Right lobe of liver (tissue), 4 donors: Measurements from ENCODE around the gene ARHGAP4.

Experiments
- POLR2A ChIP-seq: fragments of 450-650 bp; IDR thresholded peaks from one replicate; pipeline ENCODE4 v1.6.1; 2017; ENCODE audit warnings: antibody characterized with exemption, mild to moderate bottlenecking
- TF ChIP-seq, protein P1 (sequence below), 4 donors: fragments of 200-600 bp in 3 of 4; fragments of 450-650 bp in 1 of 4; IDR thresholded peaks; one replicate each; pipeline versions ENCODE4 v1.5.1 to v1.8.0; 2016 to 2022; ENCODE audit warnings: antibody characterized with exemption in 4 of 4, mild to moderate bottlenecking in 2 of 4
- donor health status: DM: no; HTN: no; CAD: no.
- donor health status: DM: no; HTN: no; CAD: no.
- donor health status: DM: no; HTN: yes; CAD: no.

- TF ChIP-seq, protein P1, sequence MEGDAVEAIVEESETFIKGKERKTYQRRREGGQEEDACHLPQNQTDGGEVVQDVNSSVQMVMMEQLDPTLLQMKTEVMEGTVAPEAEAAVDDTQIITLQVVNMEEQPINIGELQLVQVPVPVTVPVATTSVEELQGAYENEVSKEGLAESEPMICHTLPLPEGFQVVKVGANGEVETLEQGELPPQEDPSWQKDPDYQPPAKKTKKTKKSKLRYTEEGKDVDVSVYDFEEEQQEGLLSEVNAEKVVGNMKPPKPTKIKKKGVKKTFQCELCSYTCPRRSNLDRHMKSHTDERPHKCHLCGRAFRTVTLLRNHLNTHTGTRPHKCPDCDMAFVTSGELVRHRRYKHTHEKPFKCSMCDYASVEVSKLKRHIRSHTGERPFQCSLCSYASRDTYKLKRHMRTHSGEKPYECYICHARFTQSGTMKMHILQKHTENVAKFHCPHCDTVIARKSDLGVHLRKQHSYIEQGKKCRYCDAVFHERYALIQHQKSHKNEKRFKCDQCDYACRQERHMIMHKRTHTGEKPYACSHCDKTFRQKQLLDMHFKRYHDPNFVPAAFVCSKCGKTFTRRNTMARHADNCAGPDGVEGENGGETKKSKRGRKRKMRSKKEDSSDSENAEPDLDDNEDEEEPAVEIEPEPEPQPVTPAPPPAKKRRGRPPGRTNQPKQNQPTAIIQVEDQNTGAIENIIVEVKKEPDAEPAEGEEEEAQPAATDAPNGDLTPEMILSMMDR (IDR thresholded peaks at IDR 0.05) = no peak
- TF ChIP-seq POLR2A = no peak
Measured at GRCh38 chrX:153900831-153901752, 25.0 kb downstream of the ARHGAP4 start.
